Liver (tissue), 9 donors: ENCODE results near the gene SNRPA. TPM values are rescaled to one million over a fixed set of nuclear protein-coding genes. Genes with fewer than 3 reads are reported as not detected.
A peak's percentile ranks its signal among the peaks of the same experiment; 100 is the strongest.
"Not testable (repeated sequence)": the region's sequence is repeated elsewhere in the genome, so short reads cannot be mapped to it uniquely, and the experiment has no call there.

Experiments
- DNase-seq: peaks from one replicate; pipeline ENCODE4 v3.0.0-alpha.2; 2017; ENCODE audit warnings: low spot score
- H3K27ac ChIP-seq, 2 donors: one replicate each; pipeline ENCODE4 v1.7.0; 2013; ENCODE audit warnings: inconsistent platforms in 2 of 2, low read length in 2 of 2, control low read depth in 1 of 2, low read depth in 1 of 2, mild to moderate bottlenecking in 1 of 2
- H3K27me3 ChIP-seq, 4 donors: one replicate each; pipeline versions ENCODE4 v1.6.1 to v1.7.0; 2013; ENCODE audit warnings: low read length in 3 of 4, inconsistent platforms in 1 of 4, mild to moderate bottlenecking in 1 of 4, moderate library complexity in 1 of 4; ENCODE audit not compliant: control insufficient read depth in 4 of 4, insufficient read depth in 4 of 4
- H3K36me3 ChIP-seq, 4 donors: one replicate each; pipeline versions ENCODE4 v1.6.1 to v1.7.0; 2013; ENCODE audit warnings: low read length in 3 of 4, mild to moderate bottlenecking in 3 of 4, low read depth in 1 of 4, moderate library complexity in 1 of 4; ENCODE audit not compliant: control insufficient read depth in 4 of 4, insufficient read depth in 3 of 4
- H3K4me1 ChIP-seq, 4 donors: one replicate each; pipeline versions ENCODE4 v1.6.1 to v1.7.0; 2013; ENCODE audit warnings: low read length in 3 of 4, mild to moderate bottlenecking in 3 of 4, moderate library complexity in 1 of 4; ENCODE audit not compliant: control insufficient read depth in 4 of 4, insufficient read depth in 4 of 4
- H3K4me3 ChIP-seq, 3 donors: one replicate each; pipeline versions ENCODE4 v1.6.1 to v1.7.0; 2013; ENCODE audit warnings: low read length in 3 of 3, control low read depth in 1 of 3, low read depth in 1 of 3, mild to moderate bottlenecking in 1 of 3
- H3K9ac ChIP-seq, 2 donors: one replicate each; pipeline ENCODE4 v1.7.0; 2013; ENCODE audit warnings: low read length in 2 of 2, mild to moderate bottlenecking in 2 of 2, moderate library complexity in 2 of 2, control low read depth in 1 of 2, low read depth in 1 of 2
- H3K9me3 ChIP-seq, 4 donors: one replicate each; pipeline versions ENCODE4 v1.6.1 to v1.7.0; 2013; ENCODE audit warnings: low read length in 3 of 4; ENCODE audit not compliant: control insufficient read depth in 4 of 4
- CTCF ChIP-seq: fragments of 150-350 bp; IDR thresholded peaks from 2 replicates; pipeline ENCODE4 v1.5.1; 2017; ENCODE audit warnings: improper control_type of control experiment, low read depth, low read length; ENCODE audit not compliant: missing input control
- EGR1 ChIP-seq, 2 donors: IDR thresholded peaks; 2 replicates each; pipeline ENCODE4 v1.6.1; 2016 to 2018; ENCODE audit warnings: antibody characterized with exemption in 2 of 2, low read depth in 2 of 2
- FOXA1 ChIP-seq: IDR thresholded peaks from 2 replicates; pipeline ENCODE4 v1.6.1; 2016; ENCODE audit warnings: antibody characterized with exemption
- FOXA2 ChIP-seq: IDR thresholded peaks from 2 replicates; pipeline ENCODE4 v1.6.1; 2016; ENCODE audit warnings: antibody characterized with exemption
- GABPA ChIP-seq, 2 donors: IDR thresholded peaks in 1 of 2; conservative IDR thresholded peaks in 1 of 2; 2 replicates each; pipeline ENCODE4 v1.6.1; 2016; ENCODE audit warnings: antibody characterized with exemption in 2 of 2, mild to moderate bottlenecking in 1 of 2, moderate library complexity in 1 of 2
- HNF4A ChIP-seq, 2 donors: conservative IDR thresholded peaks; 2 replicates each; pipeline ENCODE4 v1.6.1; 2016; ENCODE audit warnings: antibody characterized with exemption in 2 of 2, mild to moderate bottlenecking in 2 of 2
- HNF4G ChIP-seq: IDR thresholded peaks from 2 replicates; pipeline ENCODE4 v1.6.1; 2016; ENCODE audit warnings: antibody characterized with exemption
- JUND ChIP-seq, 2 donors: IDR thresholded peaks; 2 replicates each; pipeline ENCODE4 v1.6.1; 2016; ENCODE audit warnings: antibody characterized with exemption in 2 of 2
- NR2F2 ChIP-seq: IDR thresholded peaks from 2 replicates; pipeline ENCODE4 v1.6.1; 2016; ENCODE audit warnings: antibody characterized with exemption
- RAD21 ChIP-seq, 2 donors: IDR thresholded peaks; 2 replicates each; pipeline ENCODE4 v1.6.1; 2016; ENCODE audit warnings: antibody characterized with exemption in 2 of 2, mild to moderate bottlenecking in 2 of 2
- RXRA ChIP-seq, 2 donors: IDR thresholded peaks; 2 replicates each; pipeline ENCODE4 v1.6.1; 2017 to 2018; ENCODE audit warnings: antibody characterized with exemption in 2 of 2, mild to moderate bottlenecking in 1 of 2
- SP1 ChIP-seq: IDR thresholded peaks from 2 replicates; pipeline ENCODE4 v1.6.1; 2018; ENCODE audit warnings: antibody characterized with exemption, mild to moderate bottlenecking
- TAF1 ChIP-seq: conservative IDR thresholded peaks from 2 replicates; pipeline ENCODE4 v1.6.1; 2016; ENCODE audit warnings: antibody characterized with exemption, mild to moderate bottlenecking
- YY1 ChIP-seq: IDR thresholded peaks from 2 replicates; pipeline ENCODE4 v1.6.1; 2016; ENCODE audit warnings: antibody characterized with exemption, mild to moderate bottlenecking
- WGBS: extraction: QIAGEN DNeasy Blood & Tissue Kit; methylation state at CpG from one replicate; pipeline ENCODE4 v1.1.7; 2013; 5-methylcytosine and 5-hydroxymethylcytosine counted together
- polyA plus RNA-seq, 2 donors: library from polyadenylated mRNA; stranded (reverse) in 1 of 2; unstranded in 1 of 2; fragments of 200-250 nt in 1 of 2; fragments of >200 nt in 1 of 2; fragmentation: Nextera tagmentation in 1 of 2; extraction: Ambion mirVana in 1 of 2; gene quantifications; one replicate each; pipeline versions ENCODE4 v1.2.1 to v1.2.3, GENCODE V29; 2013 to 2015
- total RNA-seq, 2 donors: library from RNA; depleted of rRNA; stranded (reverse); fragments of >200 nt; gene quantifications; one replicate each; pipeline ENCODE4 v1.2.3, GENCODE V29; 2014
- TF ChIP-seq, protein P1 (sequence below): IDR thresholded peaks from 2 replicates; pipeline ENCODE4 v1.6.1; 2016; ENCODE audit warnings: antibody characterized with exemption
- TF ChIP-seq, protein P2 (sequence below): IDR thresholded peaks from 2 replicates; pipeline ENCODE4 v1.6.1; 2016; ENCODE audit warnings: antibody characterized with exemption
- TF ChIP-seq, protein P3 (sequence below): IDR thresholded peaks from 2 replicates; pipeline ENCODE4 v1.6.1; 2016; ENCODE audit warnings: antibody characterized with exemption
- TF ChIP-seq, protein P4 (sequence below): IDR thresholded peaks from 2 replicates; pipeline ENCODE4 v1.6.1; 2016; ENCODE audit warnings: antibody characterized with exemption, mild to moderate bottlenecking
- donor health status: healthy.
- donor health status: healthy.
- donor health status: healthy.
- donor health status: healthy.
- donor health status: healthy.

Gene SNRPA
- total and polyA plus RNA-seq, 4 donors: 11.8 to 27.1 (median 17.0) TPM

- H3K9me3 ChIP-seq, H3K27me3 ChIP-seq, H3K9ac ChIP-seq: not testable (repeated sequence)
- peak overlapping the region in 1 of 2 donors; percentile 28 for H3K27ac ChIP-seq
- TF ChIP-seq RXRA (IDR thresholded peaks at IDR 0.05): peak; percentile 15 to 19
- TF ChIP-seq NR2F2: peak; percentile 76
- peak; percentile 51 for TF ChIP-seq SP1
- peak; percentile 11 for TF ChIP-seq YY1
- DNase-seq: peak; percentile 79
- H3K36me3 ChIP-seq: peaks cover 9 to 16% (median 11%) of the 10 kb centered on the region in 4 donors
- H3K4me3 ChIP-seq: peak overlapping the region in 1 of 3 donors; percentile 28
- 16% methylated on average over 63 of the region's 65 CpGs for WGBS
- peaks cover 0 to 16% (median 9%) of the 10 kb centered on the region in 4 donors for H3K4me1 ChIP-seq
These were observed 59.8 kb downstream of the SNRPA start for GRCh38 chr19:40810649-40811408.

- no peak for TF ChIP-seq JUND (IDR thresholded peaks at IDR 0.05)
- TF ChIP-seq RXRA (IDR thresholded peaks at IDR 0.05): no peak
- no peak for TF ChIP-seq EGR1 (IDR thresholded peaks at IDR 0.05; ENCODE audit: low read depth in 2 of 2)
- TF ChIP-seq FOXA1: no peak
- TF ChIP-seq, protein P1, sequence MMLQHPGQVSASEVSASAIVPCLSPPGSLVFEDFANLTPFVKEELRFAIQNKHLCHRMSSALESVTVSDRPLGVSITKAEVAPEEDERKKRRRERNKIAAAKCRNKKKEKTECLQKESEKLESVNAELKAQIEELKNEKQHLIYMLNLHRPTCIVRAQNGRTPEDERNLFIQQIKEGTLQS: no peak
- TF ChIP-seq, protein P2, sequence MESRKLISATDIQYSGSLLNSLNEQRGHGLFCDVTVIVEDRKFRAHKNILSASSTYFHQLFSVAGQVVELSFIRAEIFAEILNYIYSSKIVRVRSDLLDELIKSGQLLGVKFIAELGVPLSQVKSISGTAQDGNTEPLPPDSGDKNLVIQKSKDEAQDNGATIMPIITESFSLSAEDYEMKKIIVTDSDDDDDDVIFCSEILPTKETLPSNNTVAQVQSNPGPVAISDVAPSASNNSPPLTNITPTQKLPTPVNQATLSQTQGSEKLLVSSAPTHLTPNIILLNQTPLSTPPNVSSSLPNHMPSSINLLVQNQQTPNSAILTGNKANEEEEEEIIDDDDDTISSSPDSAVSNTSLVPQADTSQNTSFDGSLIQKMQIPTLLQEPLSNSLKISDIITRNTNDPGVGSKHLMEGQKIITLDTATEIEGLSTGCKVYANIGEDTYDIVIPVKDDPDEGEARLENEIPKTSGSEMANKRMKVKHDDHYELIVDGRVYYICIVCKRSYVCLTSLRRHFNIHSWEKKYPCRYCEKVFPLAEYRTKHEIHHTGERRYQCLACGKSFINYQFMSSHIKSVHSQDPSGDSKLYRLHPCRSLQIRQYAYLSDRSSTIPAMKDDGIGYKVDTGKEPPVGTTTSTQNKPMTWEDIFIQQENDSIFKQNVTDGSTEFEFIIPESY: no peak
- no peak for TF ChIP-seq HNF4G
- TF ChIP-seq TAF1: no peak
- no peak for TF ChIP-seq GABPA (IDR thresholded peaks at IDR 0.05 in 1 of 2, conservative IDR thresholded peaks at IDR 0.05 in 1 of 2)
- TF ChIP-seq, protein P3, sequence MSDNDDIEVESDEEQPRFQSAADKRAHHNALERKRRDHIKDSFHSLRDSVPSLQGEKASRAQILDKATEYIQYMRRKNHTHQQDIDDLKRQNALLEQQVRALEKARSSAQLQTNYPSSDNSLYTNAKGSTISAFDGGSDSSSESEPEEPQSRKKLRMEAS: no peak
- TF ChIP-seq NR2F2: no peak
- no peak for TF ChIP-seq RAD21 (IDR thresholded peaks at IDR 0.05)
- no peak for TF ChIP-seq SP1
- no peak for TF ChIP-seq FOXA2
- TF ChIP-seq, protein P4, sequence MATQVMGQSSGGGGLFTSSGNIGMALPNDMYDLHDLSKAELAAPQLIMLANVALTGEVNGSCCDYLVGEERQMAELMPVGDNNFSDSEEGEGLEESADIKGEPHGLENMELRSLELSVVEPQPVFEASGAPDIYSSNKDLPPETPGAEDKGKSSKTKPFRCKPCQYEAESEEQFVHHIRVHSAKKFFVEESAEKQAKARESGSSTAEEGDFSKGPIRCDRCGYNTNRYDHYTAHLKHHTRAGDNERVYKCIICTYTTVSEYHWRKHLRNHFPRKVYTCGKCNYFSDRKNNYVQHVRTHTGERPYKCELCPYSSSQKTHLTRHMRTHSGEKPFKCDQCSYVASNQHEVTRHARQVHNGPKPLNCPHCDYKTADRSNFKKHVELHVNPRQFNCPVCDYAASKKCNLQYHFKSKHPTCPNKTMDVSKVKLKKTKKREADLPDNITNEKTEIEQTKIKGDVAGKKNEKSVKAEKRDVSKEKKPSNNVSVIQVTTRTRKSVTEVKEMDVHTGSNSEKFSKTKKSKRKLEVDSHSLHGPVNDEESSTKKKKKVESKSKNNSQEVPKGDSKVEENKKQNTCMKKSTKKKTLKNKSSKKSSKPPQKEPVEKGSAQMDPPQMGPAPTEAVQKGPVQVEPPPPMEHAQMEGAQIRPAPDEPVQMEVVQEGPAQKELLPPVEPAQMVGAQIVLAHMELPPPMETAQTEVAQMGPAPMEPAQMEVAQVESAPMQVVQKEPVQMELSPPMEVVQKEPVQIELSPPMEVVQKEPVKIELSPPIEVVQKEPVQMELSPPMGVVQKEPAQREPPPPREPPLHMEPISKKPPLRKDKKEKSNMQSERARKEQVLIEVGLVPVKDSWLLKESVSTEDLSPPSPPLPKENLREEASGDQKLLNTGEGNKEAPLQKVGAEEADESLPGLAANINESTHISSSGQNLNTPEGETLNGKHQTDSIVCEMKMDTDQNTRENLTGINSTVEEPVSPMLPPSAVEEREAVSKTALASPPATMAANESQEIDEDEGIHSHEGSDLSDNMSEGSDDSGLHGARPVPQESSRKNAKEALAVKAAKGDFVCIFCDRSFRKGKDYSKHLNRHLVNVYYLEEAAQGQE: no peak
- TF ChIP-seq HNF4A (conservative IDR thresholded peaks at IDR 0.05): no peak
- no peak for TF ChIP-seq CTCF
- no peak for TF ChIP-seq YY1
- peak; percentile 32 for DNase-seq
- H3K4me3 ChIP-seq: no peak overlapping the region
- no peaks in the 10 kb centered on the region for H3K27me3 ChIP-seq
- peak overlapping the region in 1 of 2 donors; percentile 28 for H3K27ac ChIP-seq
- 55% methylated on average over 35 of the region's 35 CpGs for WGBS
- H3K4me1 ChIP-seq: peaks cover 0 to 9% (median 4%) of the 10 kb centered on the region in 4 donors
- H3K9ac ChIP-seq: no peak overlapping the region
- peaks cover 9 to 16% (median 11%) of the 10 kb centered on the region in 4 donors for H3K36me3 ChIP-seq
- H3K9me3 ChIP-seq: no peaks in the 10 kb centered on the region
These were observed 60.7 kb downstream of the SNRPA start for GRCh38 chr19:40811478-40812341.

GRCh38 chr19:40812571-40812970, 61.6 kb downstream of the SNRPA start:
- not testable (repeated sequence) for DNase-seq, H3K27me3 ChIP-seq, H3K9ac ChIP-seq, H3K4me3 ChIP-seq, H3K27ac ChIP-seq, H3K9me3 ChIP-seq, H3K4me1 ChIP-seq
- WGBS: 91% methylated on average over 7 of the region's 7 CpGs
- peaks cover 6 to 16% (median 9%) of the 10 kb centered on the region in 4 donors for H3K36me3 ChIP-seq
